ENCODE measurements around the gene SPEM1.

GRCh38 chr17:7460850-7461660 lies 40.9 kb downstream of the SPEM1 start:
- TF ChIP-seq GATA2 (IDR thresholded peaks at IDR 0.05; ENCODE audit: low read depth, low read length) (no peak), GATA3 (IDR thresholded peaks at IDR 0.05; ENCODE audit: low read depth, low read length) (no peak)

Data from SH-SY5Y (cell line).